DND-41 (cell line): ENCODE data around the gene SLC44A1.

Source experiments
- CTCF ChIP-seq: IDR thresholded peaks from 2 replicates; pipeline ENCODE4 v1.5.1; 2012; ENCODE audit warnings: borderline replicate concordance, low read length, moderate library complexity, mild to moderate bottlenecking; ENCODE audit not compliant: poor library complexity, severe bottlenecking; ENCODE audit errors: extremely low read depth
- EZH2 ChIP-seq: IDR thresholded peaks from 3 replicates; pipeline ENCODE4 v1.6.1; 2012; ENCODE audit warnings: borderline replicate concordance, low read depth, mild to moderate bottlenecking, moderate library complexity, low read length, inconsistent platforms; ENCODE audit not compliant: severe bottlenecking

DNA sequence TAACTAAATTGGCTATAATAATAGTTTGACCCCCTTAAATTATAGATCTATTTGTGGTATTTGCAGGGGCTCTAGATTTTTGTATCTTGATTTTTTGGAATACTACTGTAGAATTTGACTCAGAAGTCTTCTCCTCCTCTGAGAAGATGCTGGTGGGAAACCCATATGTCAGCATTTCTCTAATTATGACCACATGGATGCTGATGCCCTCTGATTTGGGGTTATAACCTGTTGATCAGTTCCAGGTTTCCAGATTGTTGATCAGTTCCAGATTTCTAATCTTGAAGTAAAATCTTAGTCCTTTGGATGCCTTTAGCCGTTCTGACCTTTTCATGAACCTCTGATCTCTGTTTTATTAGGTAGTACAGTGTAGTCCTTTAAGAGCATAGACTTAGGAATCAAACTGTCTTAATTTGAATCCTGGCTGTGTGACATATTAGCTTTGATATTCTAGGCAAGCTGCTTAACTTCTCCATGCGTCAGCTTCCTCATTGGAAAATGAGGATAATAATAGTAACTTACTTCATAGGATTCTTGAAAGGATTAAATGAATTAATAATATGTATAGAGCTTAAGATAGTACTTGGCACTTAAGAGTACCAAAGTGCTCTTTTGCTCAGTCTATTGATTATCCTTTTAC is 211.5 kb downstream of the SLC44A1 start:
- no peak for TF ChIP-seq CTCF
- no peak for TF ChIP-seq EZH2
